ENCODE results near the gene DOC2B. TPM values are rescaled to one million over a fixed set of nuclear protein-coding genes. Genes with fewer than 3 reads are reported as not detected.

The DOC2B gene
- total RNA-seq, 1 experiment from 2014 or later, result 15.2 TPM

- TF ChIP-seq, protein P1, sequence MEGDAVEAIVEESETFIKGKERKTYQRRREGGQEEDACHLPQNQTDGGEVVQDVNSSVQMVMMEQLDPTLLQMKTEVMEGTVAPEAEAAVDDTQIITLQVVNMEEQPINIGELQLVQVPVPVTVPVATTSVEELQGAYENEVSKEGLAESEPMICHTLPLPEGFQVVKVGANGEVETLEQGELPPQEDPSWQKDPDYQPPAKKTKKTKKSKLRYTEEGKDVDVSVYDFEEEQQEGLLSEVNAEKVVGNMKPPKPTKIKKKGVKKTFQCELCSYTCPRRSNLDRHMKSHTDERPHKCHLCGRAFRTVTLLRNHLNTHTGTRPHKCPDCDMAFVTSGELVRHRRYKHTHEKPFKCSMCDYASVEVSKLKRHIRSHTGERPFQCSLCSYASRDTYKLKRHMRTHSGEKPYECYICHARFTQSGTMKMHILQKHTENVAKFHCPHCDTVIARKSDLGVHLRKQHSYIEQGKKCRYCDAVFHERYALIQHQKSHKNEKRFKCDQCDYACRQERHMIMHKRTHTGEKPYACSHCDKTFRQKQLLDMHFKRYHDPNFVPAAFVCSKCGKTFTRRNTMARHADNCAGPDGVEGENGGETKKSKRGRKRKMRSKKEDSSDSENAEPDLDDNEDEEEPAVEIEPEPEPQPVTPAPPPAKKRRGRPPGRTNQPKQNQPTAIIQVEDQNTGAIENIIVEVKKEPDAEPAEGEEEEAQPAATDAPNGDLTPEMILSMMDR (IDR thresholded peaks at IDR 0.05 in 2 of 3, conservative IDR thresholded peaks at IDR 0.05 in 1 of 3; ENCODE audit: borderline replicate concordance in 1 of 3, insufficient read depth in 1 of 3, low read depth in 2 of 3, low read length in 2 of 3), result no peak
- TF ChIP-seq ZNF274 (IDR thresholded peaks at IDR 0.05; ENCODE audit: low read depth, low read length) (no peak), POLR2AphosphoS5 (IDR thresholded peaks at IDR 0.05; ENCODE audit: low read depth, low read length) (no peak), EZH2phosphoT487 (IDR thresholded peaks at IDR 0.05; ENCODE audit: borderline replicate concordance) (no peak)
Observed at GRCh38 chr17:205817-206216, 24.4 kb upstream of the DOC2B start (continued).

DNA sequence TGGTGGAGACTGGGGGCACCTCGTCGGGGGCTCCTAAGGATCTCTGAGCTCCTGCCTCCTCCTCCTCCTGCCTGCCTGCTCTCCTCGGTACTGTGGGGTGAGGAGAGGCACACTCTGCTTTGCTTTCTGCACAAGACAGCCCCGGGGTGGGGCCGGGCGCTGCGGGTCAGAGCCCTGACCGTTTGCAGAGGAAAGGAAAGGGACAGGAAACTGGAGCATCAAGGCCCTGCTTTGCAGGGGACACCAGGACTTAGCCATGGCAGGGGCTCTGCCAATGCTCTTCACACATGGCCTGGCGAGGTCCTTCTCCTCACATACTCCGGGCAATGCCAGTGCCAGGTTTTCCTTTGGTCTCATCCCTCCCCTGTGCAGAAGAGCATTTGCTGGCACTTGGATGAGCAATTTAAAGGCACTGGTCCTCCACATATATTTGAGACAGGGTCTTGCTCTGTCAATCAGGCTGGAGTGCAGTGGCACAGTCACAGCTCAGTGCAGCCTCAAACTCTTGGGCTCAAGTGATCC lies 23.8 kb upstream of the DOC2B start:
- Histone ChIP-seq H4K20me1 (ENCODE audit: insufficient read depth) (no peaks in the 10 kb centered on the region), H3K4me3 (replicated peaks in 1 of 2; ENCODE audit: low read depth in 1 of 2, low read length in 2 of 2) (no peak overlapping the region), H3K79me2 (ENCODE audit: insufficient read depth, low read length) (no peaks in the 10 kb centered on the region), H3K4me2 (ENCODE audit: low read length) (no peak overlapping the region), H3K9ac (ENCODE audit: low read length) (no peak overlapping the region), H3K36me3 (ENCODE audit: control insufficient read depth in 1 of 2, insufficient read depth in 2 of 2, low read length in 2 of 2) (no peaks in the 10 kb centered on the region), H3K27me3 (ENCODE audit: insufficient read depth, low read length) (no peaks in the 10 kb centered on the region), H3K9me2 (ENCODE audit: insufficient read depth) (no peaks in the 10 kb centered on the region), H3K4me1 (ENCODE audit: control insufficient read depth in 1 of 2, insufficient read depth in 2 of 2, low read length in 2 of 2) (no peaks in the 10 kb centered on the region), H3K9me3 (ENCODE audit: control insufficient read depth in 1 of 2, insufficient read depth in 1 of 2, low read depth in 1 of 2, low read length in 2 of 2) (no peaks in the 10 kb centered on the region), H2AFZ (ENCODE audit: low read depth, low read length, poor library complexity, severe bottlenecking) (no peak overlapping the region), H3K27ac (ENCODE audit: low read depth, low read length) (no peak overlapping the region)
- POLR2A ChIA-PET, result no interaction called here
- RAD21 ChIA-PET (ENCODE audit: low non-redundant PET in 1 of 2, low total read pairs in 2 of 2, uncharacterized antibody in 2 of 2, unreplicated experiment in 2 of 2), result no interaction called here
- BruUV-seq (replicated peaks), result no TSS peak
- CTCF ChIA-PET, result no interaction called here
- TF ChIP-seq ELF1 (IDR thresholded peaks at IDR 0.05; ENCODE audit: borderline replicate concordance, low read depth), result no peak
- intact Hi-C loops (cut with micrococcal nuclease), result no loop called here
- DNase-seq (ENCODE audit: low read depth, low spot score), result no peak
- ATAC-seq, result no peak

All from HCT116 (cell line).